HepG2 (cell line): ENCODE data around the gene OR2L8.

Experiments used
- MAFK ChIP-seq, 2 experiments: IDR thresholded peaks in 1 of 2; conservative IDR thresholded peaks in 1 of 2; 2 replicates each; pipeline ENCODE4 v1.6.1; 2011; ENCODE audit warnings: improper control_type of control experiment in 2 of 2, low read length in 2 of 2
- TOE1 ChIP-seq: sonication (generic); formaldehyde crosslinking; IDR thresholded peaks from 2 replicates; pipeline ENCODE4 v1.4.0; 2020; ENCODE audit warnings: mild to moderate bottlenecking, missing genetic modification reagents
- ZHX1 ChIP-seq: sonication (generic); formaldehyde crosslinking; IDR thresholded peaks from 2 replicates; pipeline ENCODE4 v1.8.1; 2022; ENCODE audit warnings: low read depth, mild to moderate bottlenecking, missing genetic modification reagents
- ZNF75D ChIP-seq: sonication (generic); formaldehyde crosslinking; IDR thresholded peaks from 2 replicates; pipeline ENCODE4 v1.8.1; 2023; ENCODE audit warnings: missing genetic modification reagents, mild to moderate bottlenecking, borderline replicate concordance
- TF ChIP-seq, protein P1 (sequence below): sonication (generic); formaldehyde crosslinking; IDR thresholded peaks from 2 replicates; pipeline ENCODE4 v1.5.1; 2020; ENCODE audit warnings: mild to moderate bottlenecking, missing genetic modification reagents, moderate library complexity
- TF ChIP-seq, protein P2 (sequence below): sonication (generic); formaldehyde crosslinking; IDR thresholded peaks from 2 replicates; pipeline ENCODE4 v1.4.0; 2020; ENCODE audit warnings: missing genetic modification reagents, borderline replicate concordance
- TF ChIP-seq, protein P3 (sequence below), 2 experiments: fragments of 450-650 bp in 1 of 2; sonication (generic) in 1 of 2; formaldehyde crosslinking in 1 of 2; IDR thresholded peaks; 2 replicates each; pipeline versions ENCODE4 v1.6.1 to v1.8.0; 2016 to 2022; ENCODE audit warnings: antibody characterized with exemption in 1 of 2, mild to moderate bottlenecking in 1 of 2, missing genetic modification reagents in 1 of 2

DNA sequence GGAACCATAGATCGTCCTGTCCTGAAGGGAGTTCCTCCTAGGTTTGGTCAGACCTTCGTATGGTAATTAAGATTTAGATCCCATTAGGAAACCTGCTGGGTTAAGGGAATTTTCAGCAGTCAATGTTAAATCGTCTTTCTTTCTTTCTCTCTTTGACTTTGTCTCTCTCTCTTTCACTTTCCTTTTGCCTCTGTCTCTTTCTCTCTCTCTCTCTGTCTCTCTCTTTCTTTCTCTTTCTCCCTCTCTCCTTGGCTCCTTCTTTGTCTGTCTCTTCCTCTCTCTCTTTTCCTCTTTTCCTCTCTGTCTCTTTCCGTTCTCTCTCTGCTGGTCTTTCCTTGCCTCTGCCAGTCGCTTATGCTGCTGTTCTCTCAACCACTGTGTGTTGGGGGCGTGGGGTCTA lies 44.5 kb upstream of the OR2L8 start:
- TF ChIP-seq, protein P1, sequence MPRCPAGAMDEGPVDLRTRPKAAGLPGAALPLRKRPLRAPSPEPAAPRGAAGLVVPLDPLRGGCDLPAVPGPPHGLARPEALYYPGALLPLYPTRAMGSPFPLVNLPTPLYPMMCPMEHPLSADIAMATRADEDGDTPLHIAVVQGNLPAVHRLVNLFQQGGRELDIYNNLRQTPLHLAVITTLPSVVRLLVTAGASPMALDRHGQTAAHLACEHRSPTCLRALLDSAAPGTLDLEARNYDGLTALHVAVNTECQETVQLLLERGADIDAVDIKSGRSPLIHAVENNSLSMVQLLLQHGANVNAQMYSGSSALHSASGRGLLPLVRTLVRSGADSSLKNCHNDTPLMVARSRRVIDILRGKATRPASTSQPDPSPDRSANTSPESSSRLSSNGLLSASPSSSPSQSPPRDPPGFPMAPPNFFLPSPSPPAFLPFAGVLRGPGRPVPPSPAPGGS (CRISPR knock-in tag) = no peak
- TF ChIP-seq, protein P2, sequence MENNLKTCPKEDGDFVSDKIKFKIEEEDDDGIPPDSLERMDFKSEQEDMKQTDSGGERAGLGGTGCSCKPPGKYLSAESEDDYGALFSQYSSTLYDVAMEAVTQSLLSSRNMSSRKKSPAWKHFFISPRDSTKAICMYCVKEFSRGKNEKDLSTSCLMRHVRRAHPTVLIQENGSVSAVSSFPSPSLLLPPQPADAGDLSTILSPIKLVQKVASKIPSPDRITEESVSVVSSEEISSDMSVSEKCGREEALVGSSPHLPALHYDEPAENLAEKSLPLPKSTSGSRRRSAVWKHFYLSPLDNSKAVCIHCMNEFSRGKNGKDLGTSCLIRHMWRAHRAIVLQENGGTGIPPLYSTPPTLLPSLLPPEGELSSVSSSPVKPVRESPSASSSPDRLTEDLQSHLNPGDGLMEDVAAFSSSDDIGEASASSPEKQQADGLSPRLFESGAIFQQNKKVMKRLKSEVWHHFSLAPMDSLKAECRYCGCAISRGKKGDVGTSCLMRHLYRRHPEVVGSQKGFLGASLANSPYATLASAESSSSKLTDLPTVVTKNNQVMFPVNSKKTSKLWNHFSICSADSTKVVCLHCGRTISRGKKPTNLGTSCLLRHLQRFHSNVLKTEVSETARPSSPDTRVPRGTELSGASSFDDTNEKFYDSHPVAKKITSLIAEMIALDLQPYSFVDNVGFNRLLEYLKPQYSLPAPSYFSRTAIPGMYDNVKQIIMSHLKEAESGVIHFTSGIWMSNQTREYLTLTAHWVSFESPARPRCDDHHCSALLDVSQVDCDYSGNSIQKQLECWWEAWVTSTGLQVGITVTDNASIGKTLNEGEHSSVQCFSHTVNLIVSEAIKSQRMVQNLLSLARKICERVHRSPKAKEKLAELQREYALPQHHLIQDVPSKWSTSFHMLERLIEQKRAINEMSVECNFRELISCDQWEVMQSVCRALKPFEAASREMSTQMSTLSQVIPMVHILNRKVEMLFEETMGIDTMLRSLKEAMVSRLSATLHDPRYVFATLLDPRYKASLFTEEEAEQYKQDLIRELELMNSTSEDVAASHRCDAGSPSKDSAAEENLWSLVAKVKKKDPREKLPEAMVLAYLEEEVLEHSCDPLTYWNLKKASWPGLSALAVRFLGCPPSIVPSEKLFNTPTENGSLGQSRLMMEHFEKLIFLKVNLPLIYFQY (CRISPR knock-in tag) = no peak
- TF ChIP-seq, protein P3, sequence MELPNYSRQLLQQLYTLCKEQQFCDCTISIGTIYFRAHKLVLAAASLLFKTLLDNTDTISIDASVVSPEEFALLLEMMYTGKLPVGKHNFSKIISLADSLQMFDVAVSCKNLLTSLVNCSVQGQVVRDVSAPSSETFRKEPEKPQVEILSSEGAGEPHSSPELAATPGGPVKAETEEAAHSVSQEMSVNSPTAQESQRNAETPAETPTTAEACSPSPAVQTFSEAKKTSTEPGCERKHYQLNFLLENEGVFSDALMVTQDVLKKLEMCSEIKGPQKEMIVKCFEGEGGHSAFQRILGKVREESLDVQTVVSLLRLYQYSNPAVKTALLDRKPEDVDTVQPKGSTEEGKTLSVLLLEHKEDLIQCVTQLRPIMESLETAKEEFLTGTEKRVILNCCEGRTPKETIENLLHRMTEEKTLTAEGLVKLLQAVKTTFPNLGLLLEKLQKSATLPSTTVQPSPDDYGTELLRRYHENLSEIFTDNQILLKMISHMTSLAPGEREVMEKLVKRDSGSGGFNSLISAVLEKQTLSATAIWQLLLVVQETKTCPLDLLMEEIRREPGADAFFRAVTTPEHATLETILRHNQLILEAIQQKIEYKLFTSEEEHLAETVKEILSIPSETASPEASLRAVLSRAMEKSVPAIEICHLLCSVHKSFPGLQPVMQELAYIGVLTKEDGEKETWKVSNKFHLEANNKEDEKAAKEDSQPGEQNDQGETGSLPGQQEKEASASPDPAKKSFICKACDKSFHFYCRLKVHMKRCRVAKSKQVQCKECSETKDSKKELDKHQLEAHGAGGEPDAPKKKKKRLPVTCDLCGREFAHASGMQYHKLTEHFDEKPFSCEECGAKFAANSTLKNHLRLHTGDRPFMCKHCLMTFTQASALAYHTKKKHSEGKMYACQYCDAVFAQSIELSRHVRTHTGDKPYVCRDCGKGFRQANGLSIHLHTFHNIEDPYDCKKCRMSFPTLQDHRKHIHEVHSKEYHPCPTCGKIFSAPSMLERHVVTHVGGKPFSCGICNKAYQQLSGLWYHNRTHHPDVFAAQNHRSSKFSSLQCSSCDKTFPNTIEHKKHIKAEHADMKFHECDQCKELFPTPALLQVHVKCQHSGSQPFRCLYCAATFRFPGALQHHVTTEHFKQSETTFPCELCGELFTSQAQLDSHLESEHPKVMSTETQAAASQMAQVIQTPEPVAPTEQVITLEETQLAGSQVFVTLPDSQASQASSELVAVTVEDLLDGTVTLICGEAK (IDR thresholded peaks at IDR 0.05) = no peak
- TF ChIP-seq, protein P3 (CRISPR knock-in tag; IDR thresholded peaks at IDR 0.05) = no peak
- TF ChIP-seq TOE1 (no peak), ZHX1 (no peak), ZNF75D (CRISPR knock-in tag) (no peak), MAFK (conservative IDR thresholded peaks at IDR 0.05 in 1 of 2, IDR thresholded peaks at IDR 0.05 in 1 of 2; ENCODE audit: low read length in 2 of 2) (no peak)
